Omental fat pad (tissue), 4 donors: ENCODE results near the gene XPO6. TPM values are rescaled to one million over a fixed set of nuclear protein-coding genes. Genes with fewer than 3 reads are reported as not detected.

ENCODE experiments used
- ATAC-seq: fragments of 150-250 bp; one replicate; pipeline ENCODE4 v1.9.1; 2016; ENCODE audit warnings: mild to moderate bottlenecking, moderate library complexity; ENCODE audit not compliant: low FRiP score
- DNase-seq: peaks from one replicate; pipeline ENCODE4 v3.0.0-alpha.2; 2019; ENCODE audit warnings: low spot score
- total RNA-seq, 4 donors: library from RNA; depleted of rRNA; stranded (reverse); fragments of >200 nt; gene quantifications; one replicate each; pipeline ENCODE4 v1.1.0, GENCODE V29; 2016
- TF ChIP-seq, protein P1 (sequence below), 3 donors: fragments of 450-650 bp; IDR thresholded peaks; one replicate each; pipeline ENCODE4 v1.5.1; 2016 to 2017; ENCODE audit warnings: antibody characterized with exemption in 3 of 3, mild to moderate bottlenecking in 3 of 3, moderate library complexity in 2 of 3

The XPO6 gene
- total RNA-seq, 4 donors from 2014 or later: 59.5 to 162 (median 118) TPM

DNA sequence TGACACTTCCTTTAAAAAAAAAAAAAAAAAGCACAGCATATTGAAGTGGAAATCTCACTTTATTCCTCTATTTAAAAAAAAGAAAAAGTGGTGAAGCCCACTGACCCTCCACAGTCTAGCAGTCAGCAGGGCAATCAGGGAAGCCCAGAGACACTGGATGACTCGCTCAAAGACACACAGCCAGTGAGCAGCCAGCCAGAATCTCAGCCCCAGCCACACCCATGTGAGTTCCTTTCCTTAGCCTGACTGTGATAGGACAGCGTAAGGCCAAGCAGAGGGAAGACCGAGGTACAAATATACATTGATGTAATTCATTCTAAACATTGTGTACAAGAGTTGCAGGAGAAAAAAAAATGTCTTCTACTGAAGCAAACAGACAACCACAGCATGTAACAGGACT, 22.5 kb downstream of the XPO6 start:
- ATAC-seq: no peak
- TF ChIP-seq, protein P1, sequence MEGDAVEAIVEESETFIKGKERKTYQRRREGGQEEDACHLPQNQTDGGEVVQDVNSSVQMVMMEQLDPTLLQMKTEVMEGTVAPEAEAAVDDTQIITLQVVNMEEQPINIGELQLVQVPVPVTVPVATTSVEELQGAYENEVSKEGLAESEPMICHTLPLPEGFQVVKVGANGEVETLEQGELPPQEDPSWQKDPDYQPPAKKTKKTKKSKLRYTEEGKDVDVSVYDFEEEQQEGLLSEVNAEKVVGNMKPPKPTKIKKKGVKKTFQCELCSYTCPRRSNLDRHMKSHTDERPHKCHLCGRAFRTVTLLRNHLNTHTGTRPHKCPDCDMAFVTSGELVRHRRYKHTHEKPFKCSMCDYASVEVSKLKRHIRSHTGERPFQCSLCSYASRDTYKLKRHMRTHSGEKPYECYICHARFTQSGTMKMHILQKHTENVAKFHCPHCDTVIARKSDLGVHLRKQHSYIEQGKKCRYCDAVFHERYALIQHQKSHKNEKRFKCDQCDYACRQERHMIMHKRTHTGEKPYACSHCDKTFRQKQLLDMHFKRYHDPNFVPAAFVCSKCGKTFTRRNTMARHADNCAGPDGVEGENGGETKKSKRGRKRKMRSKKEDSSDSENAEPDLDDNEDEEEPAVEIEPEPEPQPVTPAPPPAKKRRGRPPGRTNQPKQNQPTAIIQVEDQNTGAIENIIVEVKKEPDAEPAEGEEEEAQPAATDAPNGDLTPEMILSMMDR (IDR thresholded peaks at IDR 0.05): no peak

DNA sequence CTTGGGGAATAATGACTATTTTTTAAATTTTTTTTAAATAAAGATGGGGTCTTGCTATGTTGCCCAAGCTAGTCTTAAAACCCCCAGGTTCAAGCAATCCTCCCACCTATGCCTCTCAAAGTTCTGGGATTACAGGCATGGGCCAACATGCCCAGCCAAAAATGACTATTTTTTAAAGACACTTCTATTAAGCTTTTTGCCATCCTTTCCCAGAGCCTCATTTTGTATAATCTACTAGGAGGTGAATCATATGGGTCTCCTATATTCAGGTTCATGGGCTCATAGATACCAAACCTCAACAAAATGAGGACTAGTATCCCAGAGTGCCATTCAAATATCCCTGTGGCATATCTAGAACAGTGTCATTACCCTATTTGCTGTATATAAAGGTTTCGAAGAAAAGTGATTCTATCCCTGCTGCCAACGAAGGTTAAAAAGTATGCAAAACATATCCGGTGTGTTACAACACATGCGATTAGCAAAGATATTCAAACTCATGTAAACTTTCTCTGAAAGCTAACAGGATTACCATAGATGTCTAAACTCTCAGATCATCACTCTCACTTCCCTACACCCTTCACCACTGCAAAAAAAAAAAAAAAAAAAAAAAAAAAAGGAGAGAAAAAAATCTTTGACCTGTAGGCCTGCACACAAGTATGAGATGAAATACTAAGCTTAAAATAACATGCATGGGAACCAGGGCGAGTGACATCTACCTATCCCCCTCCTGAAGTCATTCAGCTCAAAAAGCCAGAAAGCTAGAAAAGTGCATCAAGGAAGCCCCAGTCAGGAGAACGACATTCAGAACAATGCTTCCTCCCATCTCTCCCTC, 23.5 kb downstream of the XPO6 start:
- TF ChIP-seq, protein P1 (IDR thresholded peaks at IDR 0.05): no peak
- ATAC-seq (no peak), DNase-seq (no peak)

More for the DNA sequence above, 22.5 kb downstream of the XPO6 start:
- DNase-seq: no peak

DNA sequence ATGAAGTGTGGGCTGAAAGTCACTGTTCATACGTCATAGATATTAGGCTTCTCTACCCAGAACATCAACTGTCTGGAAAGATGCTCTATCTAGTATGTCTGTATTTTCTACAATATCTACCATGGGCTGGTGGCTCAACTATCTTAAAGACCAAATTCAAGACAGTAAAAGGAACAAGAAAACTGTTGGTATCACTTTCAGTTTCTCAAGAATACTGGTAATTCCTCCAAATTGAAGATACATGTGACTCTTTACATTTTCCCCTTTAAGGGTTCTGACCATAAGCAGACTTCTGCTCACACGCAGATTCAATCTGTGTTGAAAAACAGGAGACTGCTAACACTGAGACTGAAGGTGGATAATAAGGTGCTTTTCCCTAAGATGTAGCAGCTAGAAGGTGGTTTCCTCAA, 24.2 kb downstream of the XPO6 start:
- ATAC-seq (no peak), DNase-seq (no peak)
- TF ChIP-seq, protein P1 (IDR thresholded peaks at IDR 0.05): no peak

DNA sequence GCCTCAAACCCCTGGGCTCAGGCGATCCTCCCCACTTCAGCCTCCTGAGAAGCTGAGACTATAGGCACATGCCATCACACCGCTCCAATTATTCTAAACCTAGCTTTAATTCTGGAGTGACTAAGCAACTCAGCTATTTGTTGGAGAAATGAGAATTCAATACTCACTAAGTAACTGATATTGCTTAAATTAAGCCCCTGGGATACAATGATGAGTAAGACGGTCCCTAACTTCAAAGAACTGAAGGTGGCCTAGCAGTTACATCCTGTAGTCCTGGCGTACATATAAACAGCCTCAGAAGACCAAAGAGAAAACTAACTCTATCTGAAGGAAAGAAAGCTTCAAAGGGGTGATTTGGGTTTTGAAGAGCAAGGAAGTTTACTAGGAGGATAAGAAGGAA, 25.0 kb downstream of the XPO6 start:
- no peak for DNase-seq
- no peak for ATAC-seq
- TF ChIP-seq, protein P1 (IDR thresholded peaks at IDR 0.05): no peak

DNA sequence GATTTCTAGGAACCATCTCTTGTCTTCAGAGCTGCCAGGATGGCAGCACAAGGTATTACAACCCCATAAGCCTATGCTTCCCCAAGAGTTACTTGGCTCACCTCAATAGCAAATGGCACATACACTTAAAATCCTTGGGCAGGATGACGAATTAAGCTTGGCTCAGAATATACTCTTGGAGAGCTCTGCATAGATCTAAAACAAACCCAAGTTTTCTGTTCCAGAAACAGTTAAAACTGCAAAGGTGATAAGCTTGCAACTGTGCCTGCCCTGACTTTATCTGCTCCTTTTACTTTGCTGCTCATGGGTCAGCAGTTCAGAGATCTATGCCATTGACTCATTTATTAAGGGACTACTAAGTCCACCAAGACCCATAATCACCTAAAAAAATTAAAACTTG, 26.1 kb downstream of the XPO6 start:
- ATAC-seq: no peak
- no peak for DNase-seq
- TF ChIP-seq, protein P1 (IDR thresholded peaks at IDR 0.05): no peak

DNA sequence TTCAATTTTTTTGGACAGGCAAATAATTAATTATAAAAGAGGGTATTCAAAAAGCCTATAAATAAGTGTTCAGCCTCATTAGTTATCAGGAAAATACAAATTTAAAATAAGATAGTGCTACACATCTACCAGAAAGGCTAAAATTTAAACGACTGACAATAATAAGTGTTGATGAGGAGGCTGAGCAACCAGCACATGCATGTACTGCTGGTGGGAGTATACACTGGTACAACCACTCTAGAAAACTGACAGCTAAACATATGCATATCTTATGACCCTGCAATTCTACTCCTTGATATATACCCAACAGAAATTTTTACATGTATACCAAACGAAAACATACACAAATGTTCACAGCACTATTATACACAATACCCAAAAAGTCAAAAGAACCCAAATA, 27.1 kb downstream of the XPO6 start:
- no peak for DNase-seq
- no peak for ATAC-seq
- TF ChIP-seq, protein P1 (IDR thresholded peaks at IDR 0.05): no peak

DNA sequence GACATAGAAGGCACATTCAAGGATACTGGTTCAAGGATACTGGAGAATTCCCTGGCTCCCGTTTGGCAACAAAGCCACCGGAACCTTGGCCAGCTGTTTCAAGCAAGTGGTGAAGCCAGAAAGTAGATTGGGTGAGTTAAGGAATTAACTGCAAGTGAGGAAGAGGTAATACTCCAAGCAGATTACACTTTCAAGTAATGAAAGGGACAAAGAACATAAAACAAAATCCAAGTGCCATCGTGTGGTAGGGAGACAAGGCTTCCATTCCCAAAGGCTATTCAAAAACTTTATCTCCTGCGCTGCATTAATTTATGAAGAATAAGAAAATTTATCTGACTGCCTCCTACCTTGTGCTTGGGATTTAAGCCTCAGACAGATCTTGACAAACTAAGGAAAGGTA, 27.8 kb downstream of the XPO6 start:
- TF ChIP-seq, protein P1 (IDR thresholded peaks at IDR 0.05): no peak
- DNase-seq (no peak), ATAC-seq (no peak)
